ENCODE data around the gene NOS2.

GRCh38 chr17:27809555-27809954 lies 9.2 kb upstream of the NOS2 start:
- TF ChIP-seq, protein P1, sequence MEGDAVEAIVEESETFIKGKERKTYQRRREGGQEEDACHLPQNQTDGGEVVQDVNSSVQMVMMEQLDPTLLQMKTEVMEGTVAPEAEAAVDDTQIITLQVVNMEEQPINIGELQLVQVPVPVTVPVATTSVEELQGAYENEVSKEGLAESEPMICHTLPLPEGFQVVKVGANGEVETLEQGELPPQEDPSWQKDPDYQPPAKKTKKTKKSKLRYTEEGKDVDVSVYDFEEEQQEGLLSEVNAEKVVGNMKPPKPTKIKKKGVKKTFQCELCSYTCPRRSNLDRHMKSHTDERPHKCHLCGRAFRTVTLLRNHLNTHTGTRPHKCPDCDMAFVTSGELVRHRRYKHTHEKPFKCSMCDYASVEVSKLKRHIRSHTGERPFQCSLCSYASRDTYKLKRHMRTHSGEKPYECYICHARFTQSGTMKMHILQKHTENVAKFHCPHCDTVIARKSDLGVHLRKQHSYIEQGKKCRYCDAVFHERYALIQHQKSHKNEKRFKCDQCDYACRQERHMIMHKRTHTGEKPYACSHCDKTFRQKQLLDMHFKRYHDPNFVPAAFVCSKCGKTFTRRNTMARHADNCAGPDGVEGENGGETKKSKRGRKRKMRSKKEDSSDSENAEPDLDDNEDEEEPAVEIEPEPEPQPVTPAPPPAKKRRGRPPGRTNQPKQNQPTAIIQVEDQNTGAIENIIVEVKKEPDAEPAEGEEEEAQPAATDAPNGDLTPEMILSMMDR (IDR thresholded peaks at IDR 0.05; ENCODE audit: insufficient read depth, low read length, poor library complexity, severe bottlenecking): no peak
- TF ChIP-seq EZH2phosphoT487 (conservative IDR thresholded peaks at IDR 0.05; ENCODE audit: low read length): no peak

Measured in SU-DHL-6 (cell line).